AG04449 (cell line): ENCODE measurements around the gene LCOR.

Experiments used
- CTCF ChIA-PET: fragments of 350-600 bp; formaldehyde crosslinking; extraction: SDS; loops from one replicate; lab custom pipeline; 2021; ENCODE audit warnings: antibody characterized with exemption; lab: Yijun Ruan, JAX
- POLR2A ChIA-PET: fragments of 400-600, 350-600 bp; formaldehyde crosslinking; extraction: SDS; loops from one replicate; lab custom pipeline; 2020; ENCODE audit warnings: antibody characterized with exemption, inconsistent platforms; lab: Yijun Ruan, JAX
- DNase-seq: peaks from one replicate; pipeline ENCODE4 v3.0.0-alpha.2; 2010; ENCODE audit warnings: low read depth, low spot score
- H3K4me3 ChIP-seq: 2 replicates; pipeline ENCODE4 v1.5.1; 2011; ENCODE audit warnings: low read depth, mild to moderate bottlenecking, control low read depth, low read length
- CTCF ChIP-seq: IDR thresholded peaks from one replicate; pipeline ENCODE4 v1.5.1; 2011; ENCODE audit warnings: mild to moderate bottlenecking, moderate library complexity, low read length, control low read depth, inconsistent platforms; ENCODE audit not compliant: insufficient read depth; ENCODE audit errors: missing control alignments

LCOR gene

GRCh38 chr10:96873086-96873485 lies 41.0 kb downstream of the LCOR start:
- CTCF ChIA-PET: interaction anchor here (1.2 kb wide), 1 partner anchor 38 kb away, joined by 3 read pairs; no protein-coding TSS in a partner anchor
- H3K4me3 ChIP-seq: no peak overlapping the region
- POLR2A ChIA-PET: no interaction called here
- no peak for DNase-seq
- TF ChIP-seq CTCF: no peak

- no peak for TF ChIP-seq CTCF
- CTCF ChIA-PET: no interaction called here
- POLR2A ChIA-PET: no interaction called here
- no peak overlapping the region for H3K4me3 ChIP-seq
- DNase-seq: no peak
Measured at GRCh38 chr10:96873756-96874467, 41.8 kb downstream of the LCOR start.

GRCh38 chr10:96878057-96878456 lies 46.0 kb downstream of the LCOR start:
- POLR2A ChIA-PET: no interaction called here
- H3K4me3 ChIP-seq: no peak overlapping the region
- no peak for DNase-seq
- TF ChIP-seq CTCF: no peak
- CTCF ChIA-PET: interaction anchor here (0.8 to 1.3 kb wide), 2 partner anchors 14 to 33 kb away, joined by 3 to 6 read pairs; no protein-coding TSS in a partner anchor

GRCh38 chr10:96880575-96880974 lies 48.5 kb downstream of the LCOR start:
- DNase-seq: no peak
- TF ChIP-seq CTCF: no peak
- ChIA-PET POLR2A (no interaction called here), CTCF (no interaction called here)
- no peak overlapping the region for H3K4me3 ChIP-seq

- ChIA-PET POLR2A (no interaction called here), CTCF (no interaction called here)
- H3K4me3 ChIP-seq: no peak overlapping the region
- no peak for DNase-seq
- no peak for TF ChIP-seq CTCF
Measured at GRCh38 chr10:96889415-96890171, 57.5 kb downstream of the LCOR start.

- CTCF ChIA-PET: no interaction called here
- H3K4me3 ChIP-seq: no peak overlapping the region
- POLR2A ChIA-PET: interaction anchor here (0.7 kb wide), 1 partner anchor 30 kb away, joined by 3 read pairs; no protein-coding TSS in a partner anchor
- no peak for DNase-seq
- no peak for TF ChIP-seq CTCF
Measured at GRCh38 chr10:96890172-96890513, 58.0 kb downstream of the LCOR start.
